Renal cortex interstitium (tissue), 15 donors: ENCODE results near the gene ZNF479. TPM values are rescaled to one million over a fixed set of nuclear protein-coding genes. Genes with fewer than 3 reads are reported as not detected.
"Not testable (repeated sequence)": the region's sequence is repeated elsewhere in the genome, so short reads cannot be mapped to it uniquely, and the experiment has no call there.

Experiments
- DNase-seq, 11 donors: peaks; one replicate each; pipeline ENCODE4 v3.0.0-alpha.2; 2013; ENCODE audit warnings: low read depth in 9 of 11, low spot score in 4 of 11; ENCODE audit errors: extremely low read depth in 1 of 11
- long read RNA-seq, 16 experiments: transcript quantifications; one replicate each; lab custom pipeline, GENCODE V29; 2026
- polyA plus RNA-seq, 3 donors: library from polyadenylated mRNA; unstranded; fragments of 120-200 nt; gene quantifications; one replicate each; pipeline ENCODE4 v1.2.1, GENCODE V29; 2013; ENCODE audit not compliant: insufficient read length in 3 of 3

The ZNF479 gene
- not detected for polyA plus RNA-seq
- long read RNA-seq, donor 1: 0 reads
- long read RNA-seq, donor 2: 0 reads
- long read RNA-seq, donor 3: 0 reads
- long read RNA-seq, donor 4: 0 reads
- long read RNA-seq, donor 5: 0 reads
- long read RNA-seq, donor 6: 0 reads
- long read RNA-seq, donor 7: 0 reads
- long read RNA-seq, donor 8: 0 reads
- long read RNA-seq, donor 9: 0 reads
- long read RNA-seq, donor 10: 0 reads
- long read RNA-seq, donor 11: 0 reads
- long read RNA-seq, donor 12: 0 reads
- long read RNA-seq, donor 13: 0 reads
- long read RNA-seq, donor 14: 0 reads
- long read RNA-seq, donor 15: 0 reads
- long read RNA-seq, donor 16: 0 reads

- DNase-seq: not testable (repeated sequence)
These were observed at the start of gene ZNF479 for GRCh38 chr7:57132336-57132735. Gene ZNF479, minus strand, starts transcription at chr7:57132436. Its CDS starts 112 bp downstream, at chr7:57132324.

GRCh38 chr7:57182031-57182430 lies 49.8 kb upstream of the ZNF479 start:
- DNase-seq: no peak

- no peak for DNase-seq
These were observed 49.0 kb upstream of the ZNF479 start for GRCh38 chr7:57181281-57181680.

- DNase-seq: no peak
These were observed 47.7 kb upstream of the ZNF479 start for GRCh38 chr7:57179776-57180415.

- DNase-seq: no peak
These were observed 46.5 kb upstream of the ZNF479 start for GRCh38 chr7:57178768-57179139.

GRCh38 chr7:57177856-57178767 lies 45.9 kb upstream of the ZNF479 start:
- DNase-seq: no peak

- no peak for DNase-seq
These were observed 44.8 kb upstream of the ZNF479 start for GRCh38 chr7:57176928-57177635.

GRCh38 chr7:57165285-57165899 lies 33.2 kb upstream of the ZNF479 start:
- DNase-seq: no peak

- DNase-seq: not testable (repeated sequence)
These were observed 12.0 kb downstream of the ZNF479 start for GRCh38 chr7:57120123-57120784.
